Keratinocyte (primary cell): Measurements from ENCODE around the gene SURF2.
A peak's percentile ranks its signal among the peaks of the same experiment; 100 is the strongest.

Source experiments
- EZH2 ChIP-seq: IDR thresholded peaks from one replicate; pipeline ENCODE4 v1.6.1; 2012; ENCODE audit warnings: inconsistent platforms, mild to moderate bottlenecking, low read length, moderate library complexity
- TF ChIP-seq, protein P1 (sequence below), 3 experiments: IDR thresholded peaks in 1 of 3; conservative IDR thresholded peaks in 1 of 3; optimal IDR thresholded peaks in 1 of 3; 2 replicates in 2 of 3; 3 replicates in 1 of 3; pipeline versions ENCODE3 to v1.5.1; 2011; ENCODE audit warnings: low read length in 3 of 3, mild to moderate bottlenecking in 3 of 3, moderate library complexity in 2 of 3, control low read depth in 1 of 3, inconsistent platforms in 1 of 3; ENCODE audit not compliant: insufficient read depth in 2 of 3; ENCODE audit errors: extremely low read depth in 1 of 3

GRCh38 chr9:133403766-133404453 lies 47.6 kb downstream of the SURF2 start:
- TF ChIP-seq, protein P1, sequence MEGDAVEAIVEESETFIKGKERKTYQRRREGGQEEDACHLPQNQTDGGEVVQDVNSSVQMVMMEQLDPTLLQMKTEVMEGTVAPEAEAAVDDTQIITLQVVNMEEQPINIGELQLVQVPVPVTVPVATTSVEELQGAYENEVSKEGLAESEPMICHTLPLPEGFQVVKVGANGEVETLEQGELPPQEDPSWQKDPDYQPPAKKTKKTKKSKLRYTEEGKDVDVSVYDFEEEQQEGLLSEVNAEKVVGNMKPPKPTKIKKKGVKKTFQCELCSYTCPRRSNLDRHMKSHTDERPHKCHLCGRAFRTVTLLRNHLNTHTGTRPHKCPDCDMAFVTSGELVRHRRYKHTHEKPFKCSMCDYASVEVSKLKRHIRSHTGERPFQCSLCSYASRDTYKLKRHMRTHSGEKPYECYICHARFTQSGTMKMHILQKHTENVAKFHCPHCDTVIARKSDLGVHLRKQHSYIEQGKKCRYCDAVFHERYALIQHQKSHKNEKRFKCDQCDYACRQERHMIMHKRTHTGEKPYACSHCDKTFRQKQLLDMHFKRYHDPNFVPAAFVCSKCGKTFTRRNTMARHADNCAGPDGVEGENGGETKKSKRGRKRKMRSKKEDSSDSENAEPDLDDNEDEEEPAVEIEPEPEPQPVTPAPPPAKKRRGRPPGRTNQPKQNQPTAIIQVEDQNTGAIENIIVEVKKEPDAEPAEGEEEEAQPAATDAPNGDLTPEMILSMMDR (optimal IDR thresholded peaks at IDR 0.05 in 1 of 3, IDR thresholded peaks at IDR 0.05 in 1 of 3, conservative IDR thresholded peaks at IDR 0.05 in 1 of 3; ENCODE audit: extremely low read depth in 1 of 3, insufficient read depth in 2 of 3, low read length in 3 of 3) = peak; percentile 75 to 90 (median 89)
- no peak for TF ChIP-seq EZH2
